SKM-1 (cell line): Measurements from ENCODE around the gene CSNK2A2.

Experiments used
- DNase-seq: peaks from one replicate; lab custom pipeline; 2025; ENCODE audit not compliant: unreplicated experiment; lab: John Stamatoyannopoulos, UW

Gene CSNK2A2

GRCh38 chr16:58152246-58152868, 45.5 kb downstream of the CSNK2A2 start:
- DNase-seq, result no peak

GRCh38 chr16:58148526-58148925, 49.4 kb downstream of the CSNK2A2 start:
- DNase-seq, result no peak

- DNase-seq, result no peak
Measured at GRCh38 chr16:58148099-58148498, 49.8 kb downstream of the CSNK2A2 start.

- no peak for DNase-seq
Measured at GRCh38 chr16:58138852-58139251, 59.1 kb downstream of the CSNK2A2 start.

- DNase-seq, result no peak
Measured at GRCh38 chr16:58137581-58137980, 60.3 kb downstream of the CSNK2A2 start.

GRCh38 chr16:58129097-58129936, 68.6 kb downstream of the CSNK2A2 start, which contains the start of gene CFAP20:
TSS of gene CFAP20 (minus strand) at chr16:58129381. CDS start at chr16:58129115, 266 bp downstream.
- peak; percentile 98 for DNase-seq

GRCh38 chr16:58128711-58129096, 69.2 kb downstream of the CSNK2A2 start:
- no peak for DNase-seq

- no peak for DNase-seq
Measured at GRCh38 chr16:58128181-58128631, 69.7 kb downstream of the CSNK2A2 start.

- DNase-seq, result no peak
Measured at GRCh38 chr16:58127634-58128033, 70.3 kb downstream of the CSNK2A2 start.

GRCh38 chr16:58127033-58127556, 70.8 kb downstream of the CSNK2A2 start:
- DNase-seq, result no peak

- no peak for DNase-seq
Measured at GRCh38 chr16:58126451-58126961, 71.4 kb downstream of the CSNK2A2 start.

- no peak for DNase-seq
Measured at GRCh38 chr16:58125781-58126335, 72.0 kb downstream of the CSNK2A2 start.

- no peak for DNase-seq
Measured at GRCh38 chr16:58125041-58125440, 72.9 kb downstream of the CSNK2A2 start.

GRCh38 chr16:58124601-58124915, 73.3 kb downstream of the CSNK2A2 start:
- DNase-seq, result no peak

- no peak for DNase-seq
Measured at GRCh38 chr16:58123896-58124600, 73.9 kb downstream of the CSNK2A2 start.

- DNase-seq, result no peak
Measured at GRCh38 chr16:58121132-58121531, 76.8 kb downstream of the CSNK2A2 start.

- no peak for DNase-seq
Measured at GRCh38 chr16:58120234-58120633, 77.7 kb downstream of the CSNK2A2 start.

- no peak for DNase-seq
Measured at GRCh38 chr16:58119509-58119845, 78.4 kb downstream of the CSNK2A2 start.

GRCh38 chr16:58118801-58119508, 79.0 kb downstream of the CSNK2A2 start:
- no peak for DNase-seq

GRCh38 chr16:58116529-58116928, 81.4 kb downstream of the CSNK2A2 start:
- DNase-seq, result no peak

GRCh38 chr16:58116081-58116480, 81.8 kb downstream of the CSNK2A2 start:
- no peak for DNase-seq
